ENCODE measurements around the gene STRN3. TPM values are rescaled to one million over a fixed set of nuclear protein-coding genes. Genes with fewer than 3 reads are reported as not detected.
"Not testable (repeated sequence)": the region's sequence is repeated elsewhere in the genome, so short reads cannot be mapped to it uniquely, and the experiment has no call there.

The STRN3 gene
- total RNA-seq, 3 donors from 2014 or later: 46.0 to 61.9 (median 46.3) TPM

- intact Hi-C loops (cut with DNase I, micrococcal nuclease): no loop called here
- no peaks in the 10 kb centered on the region for H3K9me3 ChIP-seq
- ATAC-seq: no peak
- no peaks in the 10 kb centered on the region for H3K36me3 ChIP-seq (ENCODE audit: low read depth)
- no peaks in the 10 kb centered on the region for H3K4me1 ChIP-seq (ENCODE audit: low read depth)
- no peak for TF ChIP-seq CTCF (IDR thresholded peaks at IDR 0.05)
- no peak for DNase-seq
- no peak overlapping the region for H3K4me3 ChIP-seq
Measured at GRCh38 chr14:31068235-31068634, 42.1 kb upstream of the STRN3 start.

GRCh38 chr14:31062908-31063307 lies 36.7 kb upstream of the STRN3 start:
- ATAC-seq; DNase-seq; H3K4me3 ChIP-seq; H3K36me3 ChIP-seq (ENCODE audit: low read depth); intact Hi-C loops (cut with DNase I, micrococcal nuclease); H3K9me3 ChIP-seq; H3K4me1 ChIP-seq (ENCODE audit: low read depth): not testable (repeated sequence)

GRCh38 chr14:31060253-31060875 lies 34.2 kb upstream of the STRN3 start:
- Histone ChIP-seq H3K9me3 (no peaks in the 10 kb centered on the region), H3K4me1 (ENCODE audit: low read depth) (no peaks in the 10 kb centered on the region), H3K4me3 (no peak overlapping the region), H3K36me3 (ENCODE audit: low read depth) (no peaks in the 10 kb centered on the region)
- no peak for TF ChIP-seq CTCF (IDR thresholded peaks at IDR 0.05)
- intact Hi-C loops (cut with DNase I, micrococcal nuclease): no loop called here
- ATAC-seq (peak; percentile 42), DNase-seq (no peak)

GRCh38 chr14:31059152-31059924 lies 33.2 kb upstream of the STRN3 start:
- TF ChIP-seq CTCF (IDR thresholded peaks at IDR 0.05): no peak
- intact Hi-C loops (cut with DNase I, micrococcal nuclease): no loop called here
- peak; percentile 81 for ATAC-seq

GRCh38 chr14:31057701-31058364 lies 31.7 kb upstream of the STRN3 start:
- Histone ChIP-seq H3K36me3 (ENCODE audit: low read depth) (no peaks in the 10 kb centered on the region), H3K4me1 (ENCODE audit: low read depth) (no peaks in the 10 kb centered on the region), H3K9me3 (no peaks in the 10 kb centered on the region), H3K4me3 (no peak overlapping the region)
- no peak for ATAC-seq
- intact Hi-C loops (cut with DNase I, micrococcal nuclease): no loop called here
- no peak for DNase-seq
- no peak for TF ChIP-seq CTCF (IDR thresholded peaks at IDR 0.05)

More at GRCh38 chr14:31059152-31059924, 33.2 kb upstream of the STRN3 start:
- Histone ChIP-seq H3K4me1 (ENCODE audit: low read depth) (no peaks in the 10 kb centered on the region), H3K36me3 (ENCODE audit: low read depth) (no peaks in the 10 kb centered on the region), H3K9me3 (no peaks in the 10 kb centered on the region), H3K4me3 (no peak overlapping the region)
- peak in 2 of 3 donors; percentile 28 to 61 for DNase-seq

GRCh38 chr14:31057035-31057434 lies 30.9 kb upstream of the STRN3 start:
- Histone ChIP-seq H3K4me1 (ENCODE audit: low read depth) (no peaks in the 10 kb centered on the region), H3K9me3 (no peaks in the 10 kb centered on the region)
- no peak for ATAC-seq

GRCh38 chr14:31052905-31053586 lies 26.9 kb upstream of the STRN3 start:
- H3K4me1 ChIP-seq (ENCODE audit: low read depth); H3K36me3 ChIP-seq (ENCODE audit: low read depth); H3K4me3 ChIP-seq; intact Hi-C loops (cut with DNase I, micrococcal nuclease); H3K9me3 ChIP-seq: not testable (repeated sequence)
- DNase-seq (peak in 2 of 3 donors; percentile 23 to 49), ATAC-seq (peak; percentile 36)

More at GRCh38 chr14:31057035-31057434, 30.9 kb upstream of the STRN3 start:
- no peak overlapping the region for H3K4me3 ChIP-seq
- DNase-seq: no peak
- intact Hi-C loops (cut with DNase I, micrococcal nuclease): no loop called here
- no peaks in the 10 kb centered on the region for H3K36me3 ChIP-seq (ENCODE audit: low read depth)
- no peak for TF ChIP-seq CTCF (IDR thresholded peaks at IDR 0.05)

Measured in mucosa of descending colon (tissue), 3 donors.